Activated CD4-positive, alpha-beta memory T cell treated with anti-CD3 and anti-CD28 coated beads, Interleukin-2, amount 10 ng/mL, durations not matched to agents 7 days and 5 days (primary cell): ENCODE measurements around the gene ANO4. TPM values are rescaled to one million over a fixed set of nuclear protein-coding genes. Genes with fewer than 3 reads are reported as not detected.

ENCODE experiments used
- CTCF ChIA-PET: fragments of 350-600 bp; sonication (Branson Sonifier 250); formaldehyde crosslinking; loops from one replicate; lab custom pipeline; 2021; ENCODE audit warnings: antibody characterized with exemption, inconsistent platforms; lab: Charles Lee
- POLR2A ChIA-PET: fragments of 350-600 bp; sonication (Branson Sonifier 250); formaldehyde crosslinking; loops from one replicate; lab custom pipeline; 2021; ENCODE audit warnings: antibody characterized with exemption; lab: Charles Lee
- DNase-seq: peaks from one replicate; pipeline ENCODE4 v3.0.0-alpha.2; 2020
- H3K27ac Mint-ChIP-seq: one replicate; pipeline ENCODE4 v1.8.0; 2021; ENCODE audit warnings: mild to moderate bottlenecking, mixed read lengths
- H3K27me3 Mint-ChIP-seq: one replicate; pipeline ENCODE4 v1.8.0; 2021; ENCODE audit warnings: mixed read lengths
- H3K36me3 Mint-ChIP-seq: one replicate; pipeline ENCODE4 v1.8.0; 2021; ENCODE audit warnings: low read depth, mixed read lengths
- H3K4me1 Mint-ChIP-seq: one replicate; pipeline ENCODE4 v1.8.0; 2021; ENCODE audit warnings: mixed read lengths
- H3K4me3 Mint-ChIP-seq: one replicate; pipeline ENCODE4 v1.8.0; 2021; ENCODE audit warnings: mild to moderate bottlenecking, mixed read lengths
- H3K9me3 Mint-ChIP-seq: one replicate; pipeline ENCODE4 v1.8.0; 2021; ENCODE audit warnings: mixed read lengths
- total RNA-seq, 2 experiments: library from RNA; stranded (reverse); gene quantifications; one replicate each; pipeline ENCODE4 v1.2.3, GENCODE V29; 2021

ANO4 gene
- total RNA-seq, 2 experiments from 2014 or later = not detected

DNA sequence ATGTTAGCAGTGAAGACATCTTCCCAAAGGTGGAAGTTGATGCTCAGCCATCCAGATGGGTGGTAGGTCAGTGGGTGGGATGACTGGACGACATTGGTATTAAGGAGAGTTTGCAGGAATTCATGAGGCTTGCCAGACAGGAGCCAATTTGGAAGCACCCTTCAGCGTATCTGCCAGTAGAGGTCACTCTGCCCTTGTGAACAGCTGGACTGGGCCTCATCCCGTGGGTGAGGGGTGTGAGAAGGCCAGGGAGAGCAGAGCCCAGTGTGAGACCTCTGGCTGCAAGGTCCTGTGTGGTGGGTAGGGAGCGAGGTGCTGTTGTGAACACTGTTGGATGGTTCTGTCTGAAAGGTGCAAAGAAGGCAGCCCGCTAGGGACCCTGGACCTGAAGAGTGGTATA, 377.7 kb downstream of the ANO4 start:
- Mint-ChIP-seq H3K9me3 (no peaks in the 10 kb centered on the region), H3K27ac (no peak overlapping the region), H3K27me3 (peaks cover 3% of the 10 kb centered on the region), H3K36me3 (no peaks in the 10 kb centered on the region), H3K4me1 (no peaks in the 10 kb centered on the region), H3K4me3 (no peak overlapping the region)
- ChIA-PET CTCF (no interaction called here), POLR2A (no interaction called here)
- no peak for DNase-seq

DNA sequence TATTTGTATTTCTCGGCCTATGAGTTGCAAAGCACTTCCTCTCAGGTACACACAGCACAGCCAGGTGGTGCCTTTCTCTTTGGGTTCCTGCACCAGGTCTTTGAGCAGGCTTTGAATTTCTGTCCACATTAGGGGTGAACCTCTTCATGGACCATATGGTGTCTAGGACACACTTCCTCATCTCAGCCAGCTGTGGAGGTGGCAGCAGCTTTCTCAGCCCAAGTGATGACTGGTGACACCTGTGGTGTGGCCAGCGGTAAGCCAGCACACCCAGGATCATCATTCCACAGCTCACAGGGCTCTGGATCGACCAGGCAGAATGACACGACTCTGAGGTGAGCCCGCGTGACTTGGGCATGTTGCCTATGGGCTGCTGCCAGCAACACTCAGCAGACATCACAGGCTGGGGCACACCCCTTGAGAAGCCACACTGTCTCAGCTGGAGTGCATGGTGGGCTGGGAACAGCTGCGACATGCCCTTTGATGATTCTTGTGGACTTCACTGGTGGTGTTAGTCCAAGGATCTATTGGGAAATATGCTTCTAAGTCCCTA, 378.7 kb downstream of the ANO4 start:
- H3K4me3 Mint-ChIP-seq = no peak overlapping the region
- no peak for DNase-seq
- no peaks in the 10 kb centered on the region for H3K9me3 Mint-ChIP-seq
- H3K27me3 Mint-ChIP-seq = peaks cover 3% of the 10 kb centered on the region
- no peaks in the 10 kb centered on the region for H3K4me1 Mint-ChIP-seq
- POLR2A ChIA-PET = no interaction called here
- CTCF ChIA-PET = no interaction called here
- no peaks in the 10 kb centered on the region for H3K36me3 Mint-ChIP-seq
- H3K27ac Mint-ChIP-seq = no peak overlapping the region

DNA sequence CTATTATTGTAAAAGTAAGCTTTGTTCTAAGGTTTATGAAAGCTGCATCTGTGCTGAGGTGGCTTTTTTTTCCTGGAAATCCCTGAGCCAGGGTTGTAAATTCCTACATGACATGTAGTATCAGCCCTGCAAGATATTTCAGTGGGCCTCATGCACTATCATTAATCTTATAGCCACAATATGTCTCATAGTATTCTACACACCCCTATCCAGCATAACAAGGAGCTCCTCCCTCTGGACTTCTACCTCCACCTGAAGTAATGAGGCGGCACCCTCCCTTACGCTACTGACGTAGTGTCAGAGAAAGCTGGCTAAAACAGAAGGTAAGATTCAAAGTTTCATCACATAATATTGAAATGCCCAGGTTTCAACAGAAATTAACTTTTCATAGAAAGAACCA, 380.0 kb downstream of the ANO4 start:
- ChIA-PET POLR2A (no interaction called here), CTCF (no interaction called here)
- DNase-seq = no peak
- peaks cover 3% of the 10 kb centered on the region for H3K27me3 Mint-ChIP-seq
- H3K36me3 Mint-ChIP-seq = no peaks in the 10 kb centered on the region
- no peaks in the 10 kb centered on the region for H3K4me1 Mint-ChIP-seq
- no peak overlapping the region for H3K4me3 Mint-ChIP-seq
- no peak overlapping the region for H3K27ac Mint-ChIP-seq
- no peaks in the 10 kb centered on the region for H3K9me3 Mint-ChIP-seq

Other genes with a start within 250 kb of the ANO4 start
- 1 to 10 TPM; 4.0 to 4.2 TPM for gene GAS2L3, start 221.1 kb upstream of the ANO4 start, total RNA-seq